GM20000 (cell line): ENCODE measurements around the gene CC2D1A.

Experiments used
- DNase-seq: peaks from one replicate; pipeline ENCODE4 v3.0.0; 2012; ENCODE audit warnings: low spot score
- TF ChIP-seq, protein P1 (sequence below): IDR thresholded peaks from 2 replicates; pipeline ENCODE4 v1.5.1; 2012; ENCODE audit warnings: mild to moderate bottlenecking, control low read depth; ENCODE audit errors: extremely low read depth, missing control alignments

The CC2D1A gene

DNA sequence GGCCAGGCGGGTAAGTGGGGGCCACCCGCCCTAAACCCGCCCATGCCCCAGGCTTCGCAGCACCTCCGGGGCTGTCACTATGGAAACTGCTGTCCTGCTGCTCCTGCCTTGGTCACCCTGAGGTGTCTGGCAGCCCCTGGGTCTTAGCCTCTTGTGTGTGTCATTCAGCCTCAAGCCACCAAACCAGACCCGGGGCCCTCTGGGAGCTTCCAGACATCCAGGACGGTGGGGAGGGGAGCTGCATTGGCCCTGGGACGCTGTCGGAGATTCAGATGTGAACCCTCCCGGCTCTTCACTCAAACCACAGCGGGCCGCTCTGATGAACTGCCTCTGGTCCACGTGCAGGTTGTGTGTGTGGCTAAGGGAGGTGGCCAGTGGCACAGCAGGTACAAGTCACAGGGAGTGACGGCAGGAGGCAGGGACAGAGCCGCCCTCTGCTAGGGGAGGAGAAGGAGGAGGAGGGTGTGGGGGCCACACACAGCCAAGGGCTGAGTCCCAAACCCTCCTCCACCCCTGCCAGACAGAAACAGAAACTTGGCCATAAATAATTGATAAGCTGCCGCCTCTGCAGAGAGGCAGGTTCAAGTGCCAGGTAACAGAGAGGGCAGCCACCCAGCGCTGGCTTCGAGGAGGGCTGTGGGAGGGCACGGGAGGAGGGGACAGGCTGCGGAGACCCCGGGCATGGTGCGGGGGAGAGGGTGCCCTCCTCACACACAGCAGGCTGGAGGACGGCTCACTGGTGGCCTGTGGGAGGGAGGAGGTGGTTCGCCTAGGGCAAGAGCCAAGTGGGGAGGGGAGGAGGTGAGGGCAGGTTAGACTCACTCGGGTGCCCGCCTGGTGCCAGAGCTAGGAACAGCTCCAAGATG, 21.0 kb upstream of the CC2D1A start:
- DNase-seq: no peak
- TF ChIP-seq, protein P1, sequence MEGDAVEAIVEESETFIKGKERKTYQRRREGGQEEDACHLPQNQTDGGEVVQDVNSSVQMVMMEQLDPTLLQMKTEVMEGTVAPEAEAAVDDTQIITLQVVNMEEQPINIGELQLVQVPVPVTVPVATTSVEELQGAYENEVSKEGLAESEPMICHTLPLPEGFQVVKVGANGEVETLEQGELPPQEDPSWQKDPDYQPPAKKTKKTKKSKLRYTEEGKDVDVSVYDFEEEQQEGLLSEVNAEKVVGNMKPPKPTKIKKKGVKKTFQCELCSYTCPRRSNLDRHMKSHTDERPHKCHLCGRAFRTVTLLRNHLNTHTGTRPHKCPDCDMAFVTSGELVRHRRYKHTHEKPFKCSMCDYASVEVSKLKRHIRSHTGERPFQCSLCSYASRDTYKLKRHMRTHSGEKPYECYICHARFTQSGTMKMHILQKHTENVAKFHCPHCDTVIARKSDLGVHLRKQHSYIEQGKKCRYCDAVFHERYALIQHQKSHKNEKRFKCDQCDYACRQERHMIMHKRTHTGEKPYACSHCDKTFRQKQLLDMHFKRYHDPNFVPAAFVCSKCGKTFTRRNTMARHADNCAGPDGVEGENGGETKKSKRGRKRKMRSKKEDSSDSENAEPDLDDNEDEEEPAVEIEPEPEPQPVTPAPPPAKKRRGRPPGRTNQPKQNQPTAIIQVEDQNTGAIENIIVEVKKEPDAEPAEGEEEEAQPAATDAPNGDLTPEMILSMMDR: no peak

DNA sequence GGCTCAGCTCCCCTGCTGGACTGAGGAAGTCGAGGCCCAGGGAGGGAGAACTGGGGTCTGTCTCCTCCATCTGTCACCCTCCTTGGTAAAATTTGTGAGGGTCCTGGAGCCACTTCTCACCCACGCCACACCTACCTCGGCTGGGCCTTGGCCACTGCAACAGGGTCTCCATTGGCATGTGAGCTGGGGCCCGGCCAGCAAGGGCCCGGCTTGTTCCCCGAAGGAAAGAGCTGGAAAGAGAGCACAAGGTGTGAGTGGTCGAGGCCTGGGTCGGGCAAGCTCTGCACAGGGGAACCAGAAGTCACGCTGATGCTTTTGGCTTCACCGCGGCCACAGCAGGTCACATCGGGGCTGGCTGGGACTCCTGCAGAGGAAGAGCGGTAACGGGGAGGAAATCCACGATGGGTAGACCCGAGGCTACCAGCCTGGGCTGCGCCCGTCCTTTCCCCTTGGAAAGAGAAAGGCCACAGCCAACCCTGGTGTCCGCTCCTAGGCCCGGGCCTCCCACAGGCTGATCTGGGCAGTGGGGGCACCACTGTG, 20.1 kb upstream of the CC2D1A start:
- no peak for DNase-seq
- TF ChIP-seq, protein P1: no peak

DNA sequence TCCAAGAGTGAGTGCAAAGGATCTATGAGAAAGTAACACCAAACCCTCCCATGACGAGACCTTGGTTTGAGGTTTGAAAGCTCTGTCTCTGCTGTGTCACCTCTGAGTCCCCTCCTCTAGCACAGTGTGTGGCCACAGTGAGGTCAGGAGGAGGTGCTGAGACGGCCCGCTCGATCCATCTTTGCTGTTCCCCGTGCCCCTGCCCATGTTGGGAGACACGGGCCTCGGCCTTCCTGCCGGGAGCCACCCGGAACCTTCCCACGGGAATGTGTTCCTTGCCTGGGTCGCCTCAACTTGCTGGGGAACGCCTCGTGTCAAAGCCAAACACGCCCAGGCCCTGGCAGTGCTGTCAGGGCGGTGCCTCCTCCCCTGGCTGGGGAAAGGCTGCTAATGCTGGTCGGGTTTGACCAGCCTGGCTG, 19.0 kb upstream of the CC2D1A start:
- TF ChIP-seq, protein P1: no peak
- no peak for DNase-seq

DNA sequence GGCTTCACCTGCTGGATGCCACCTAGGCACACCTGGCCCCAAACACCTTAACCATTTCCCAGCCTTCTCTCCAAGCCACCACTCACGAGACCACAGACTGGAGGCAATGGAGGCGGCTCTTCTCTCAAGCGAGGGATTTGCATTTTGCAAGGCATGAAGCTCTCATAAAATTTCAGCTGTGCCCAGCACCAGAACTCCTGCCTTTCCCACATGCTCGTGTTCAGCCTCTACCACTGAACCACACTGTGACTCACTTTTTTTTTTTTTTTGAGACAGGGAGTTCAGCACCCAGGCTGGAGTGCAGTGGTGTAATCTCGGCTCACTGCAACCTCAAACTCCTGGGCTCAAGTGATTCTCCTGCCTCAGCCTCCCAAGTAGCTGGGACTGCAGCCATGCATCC, 18.5 kb upstream of the CC2D1A start:
- TF ChIP-seq, protein P1: no peak
- DNase-seq: no peak

DNA sequence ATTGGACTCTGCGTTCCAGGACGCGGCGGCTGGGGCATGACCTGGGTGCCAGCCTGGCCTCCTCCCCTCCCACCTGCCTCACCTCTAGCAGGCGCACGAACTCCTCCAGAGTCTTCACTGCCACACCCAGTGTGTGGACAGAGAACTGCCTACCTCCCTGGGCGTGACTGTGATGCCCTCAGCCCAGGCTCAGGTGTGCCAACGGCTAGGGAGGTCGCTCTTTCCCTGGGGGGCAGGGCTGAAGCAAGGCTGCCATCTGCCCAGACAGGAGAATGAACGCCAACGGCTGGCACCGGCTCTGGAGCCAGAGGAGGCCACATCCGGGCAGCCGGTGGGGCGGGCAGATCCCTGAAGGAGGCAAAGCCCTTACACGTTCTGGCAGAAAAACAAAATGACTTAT, 17.7 kb upstream of the CC2D1A start:
- TF ChIP-seq, protein P1: no peak
- DNase-seq: no peak

DNA sequence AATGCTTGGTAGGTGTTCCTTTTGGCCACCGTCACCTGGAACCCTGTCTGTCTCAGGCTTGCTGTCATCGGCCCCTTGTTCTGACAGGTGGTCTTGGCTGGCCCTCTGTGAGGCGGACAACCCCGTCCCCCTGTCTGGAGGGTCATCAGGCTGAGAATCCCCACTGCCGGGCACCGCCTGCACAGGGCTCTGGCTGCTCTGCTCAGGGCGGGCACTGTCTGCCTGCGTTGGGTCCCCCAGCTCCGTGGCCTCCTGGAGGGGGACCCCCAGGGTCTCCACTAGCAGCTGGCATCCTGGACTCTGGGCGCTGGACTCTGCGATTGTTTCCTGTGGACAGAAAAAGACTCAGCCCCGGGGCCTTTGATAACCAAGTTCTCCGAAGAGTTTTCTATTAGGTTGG, 15.9 kb upstream of the CC2D1A start:
- DNase-seq: no peak
- TF ChIP-seq, protein P1: no peak

DNA sequence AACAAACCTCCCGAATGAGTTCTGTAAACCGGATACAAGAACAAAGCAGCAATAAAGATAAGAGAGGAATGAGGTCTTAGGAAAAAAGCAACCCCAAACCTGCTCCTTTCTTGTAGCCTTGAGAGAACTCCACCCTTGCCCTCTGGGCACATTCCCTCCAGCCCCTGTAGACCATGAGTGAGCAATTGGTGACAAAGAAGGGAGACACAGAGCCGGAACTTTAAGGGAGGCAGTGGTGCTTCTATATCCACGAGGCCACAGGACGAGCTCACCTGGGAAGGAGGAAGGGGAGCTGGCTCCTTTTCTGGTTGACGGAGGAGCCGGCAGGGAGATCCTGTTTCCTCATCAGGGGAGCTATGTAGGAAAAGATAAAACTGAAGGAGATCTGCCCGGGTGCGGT, 13.1 kb upstream of the CC2D1A start:
- DNase-seq: no peak
- TF ChIP-seq, protein P1: no peak
